Measurements from ENCODE around the gene PFAS.
"Not testable (repeated sequence)": the region's sequence is repeated elsewhere in the genome, so short reads cannot be mapped to it uniquely, and the experiment has no call there.

Gene PFAS

GRCh38 chr17:8212312-8213180 lies 36.5 kb upstream of the PFAS start:
- H3F3A ChIP-seq (ENCODE audit: control insufficient read depth, insufficient read depth) = peaks cover 20% of the 10 kb centered on the region
- no peak overlapping the region for H3K4me2 ChIP-seq (ENCODE audit: low read length)
- no peak overlapping the region for H3K4me3 ChIP-seq (ENCODE audit: low read length)
- peaks cover 32% of the 10 kb centered on the region for H3K79me2 ChIP-seq (ENCODE audit: control insufficient read depth, low read length)
- peaks cover 25% of the 10 kb centered on the region for H3K4me1 ChIP-seq (ENCODE audit: control insufficient read depth, low read length)
- TF ChIP-seq EZH2phosphoT487 (IDR thresholded peaks at IDR 0.05; ENCODE audit: borderline replicate concordance, low read length) = no peak
- no peak for TF ChIP-seq CTCF (IDR thresholded peaks at IDR 0.05; ENCODE audit: low read depth, low read length, poor library complexity, severe bottlenecking)
- no peaks in the 10 kb centered on the region for H3K9me3 ChIP-seq (ENCODE audit: control insufficient read depth, insufficient read depth, low read length)
- peaks cover 3% of the 10 kb centered on the region for H4K20me1 ChIP-seq (ENCODE audit: control insufficient read depth, insufficient read depth, low read depth, low read length)
- no peaks in the 10 kb centered on the region for H3K27me3 ChIP-seq (ENCODE audit: control insufficient read depth, low read length)
- peaks cover 25% of the 10 kb centered on the region for H3K36me3 ChIP-seq (ENCODE audit: control insufficient read depth, low read length)
- no peak overlapping the region for H3K27ac ChIP-seq (ENCODE audit: low read depth, low read length)
- H3K9me2 ChIP-seq (replicated peaks; ENCODE audit: control insufficient read depth, low read length) = no peaks in the 10 kb centered on the region

DNA sequence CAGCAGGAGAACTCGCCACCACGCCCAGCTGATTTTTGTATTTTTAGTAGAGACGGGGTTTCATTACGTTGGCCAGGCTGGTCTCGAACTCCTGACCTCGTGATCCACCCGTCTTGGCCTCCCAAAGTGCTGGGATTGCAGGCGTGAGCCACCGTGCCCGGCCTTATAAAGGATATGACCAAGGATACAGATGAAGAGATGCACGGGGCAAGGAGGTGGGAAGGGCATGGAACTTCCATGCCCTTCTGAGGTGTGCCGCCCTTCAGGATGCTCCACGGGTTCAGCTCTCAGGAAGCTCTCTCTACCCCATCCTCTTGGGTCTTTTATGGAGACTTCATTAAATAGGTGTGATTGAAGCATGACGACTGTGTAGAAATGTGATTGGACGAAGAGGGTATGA lies 35.1 kb upstream of the PFAS start:
- H3K27ac ChIP-seq (ENCODE audit: low read depth, low read length); H3K4me2 ChIP-seq (ENCODE audit: low read length); H4K20me1 ChIP-seq (ENCODE audit: control insufficient read depth, insufficient read depth, low read depth, low read length); H3K9me3 ChIP-seq (ENCODE audit: control insufficient read depth, insufficient read depth, low read length); H3K4me3 ChIP-seq (ENCODE audit: low read length); H3K27me3 ChIP-seq (ENCODE audit: control insufficient read depth, low read length); H3K9me2 ChIP-seq (replicated peaks; ENCODE audit: control insufficient read depth, low read length): not testable (repeated sequence)
- peaks cover 21% of the 10 kb centered on the region for H3K79me2 ChIP-seq (ENCODE audit: control insufficient read depth, low read length)
- H3F3A ChIP-seq (ENCODE audit: control insufficient read depth, insufficient read depth) = peaks cover 20% of the 10 kb centered on the region
- H3K36me3 ChIP-seq (ENCODE audit: control insufficient read depth, low read length) = peaks cover 14% of the 10 kb centered on the region
- peaks cover 18% of the 10 kb centered on the region for H3K4me1 ChIP-seq (ENCODE audit: control insufficient read depth, low read length)

DNA sequence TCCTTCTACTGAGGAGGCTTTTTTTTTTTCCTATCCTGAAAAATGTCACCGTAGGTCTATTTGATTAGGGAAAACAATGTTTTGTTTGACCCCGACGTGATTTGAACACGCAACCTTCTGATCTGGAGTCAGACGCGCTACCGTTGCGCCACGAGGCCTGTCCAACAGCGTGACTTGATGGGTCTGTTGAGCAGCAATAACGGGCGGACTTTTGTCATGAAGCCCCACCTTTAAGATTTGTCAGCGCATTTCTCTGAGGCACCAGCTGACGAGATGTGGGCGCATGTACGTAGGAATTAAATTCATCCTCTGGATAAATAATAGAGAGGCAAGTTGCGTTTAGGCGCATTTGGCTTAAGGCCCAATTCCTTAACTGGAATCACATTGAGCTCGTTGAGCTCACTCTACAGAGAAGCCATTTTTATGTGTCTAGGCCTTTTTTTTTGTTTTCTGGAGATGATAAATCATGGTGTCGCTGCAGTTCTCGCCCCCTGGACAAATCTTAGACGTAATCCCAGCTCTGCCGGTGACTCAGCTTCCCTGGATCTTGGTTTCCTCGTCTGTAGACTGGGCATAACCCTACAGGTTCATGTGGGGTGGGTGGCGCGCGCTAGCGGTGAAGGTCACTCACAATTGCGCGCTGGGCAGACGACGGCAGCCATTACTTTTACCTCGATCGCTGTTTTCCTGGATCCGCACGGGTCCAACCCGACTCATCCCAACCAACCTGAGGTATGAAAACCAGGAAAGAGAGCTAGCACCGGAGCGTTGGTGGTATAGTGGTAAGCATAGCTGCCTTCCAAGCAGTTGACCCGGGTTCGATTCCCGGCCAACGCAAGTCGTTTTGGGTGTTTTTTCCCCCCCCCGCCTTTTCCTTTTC lies 28.1 kb upstream of the PFAS start:
- no peaks in the 10 kb centered on the region for H3K9me2 ChIP-seq (replicated peaks; ENCODE audit: control insufficient read depth, low read length)
- H3K9me3 ChIP-seq (ENCODE audit: control insufficient read depth, insufficient read depth, low read length) = no peaks in the 10 kb centered on the region
- no peaks in the 10 kb centered on the region for H3K79me2 ChIP-seq (ENCODE audit: control insufficient read depth, low read length)
- peak overlapping the region; percentile 99 for H3K4me3 ChIP-seq (ENCODE audit: low read length)
- peaks cover 30% of the 10 kb centered on the region for H3F3A ChIP-seq (ENCODE audit: control insufficient read depth, insufficient read depth)
- no peaks in the 10 kb centered on the region; the same call in 1 of the 2 replicates for H3K36me3 ChIP-seq (ENCODE audit: control insufficient read depth, low read length)
- H3K27ac ChIP-seq (ENCODE audit: low read depth, low read length) = peak overlapping the region; percentile 88
- peak overlapping the region; percentile 98 for H3K4me2 ChIP-seq (ENCODE audit: low read length)
- H3K4me1 ChIP-seq (ENCODE audit: control insufficient read depth, low read length) = peaks cover 33% of the 10 kb centered on the region
- no peaks in the 10 kb centered on the region for H4K20me1 ChIP-seq (ENCODE audit: control insufficient read depth, insufficient read depth, low read depth, low read length)
- H3K27me3 ChIP-seq (ENCODE audit: control insufficient read depth, low read length) = no peaks in the 10 kb centered on the region
- TF ChIP-seq EZH2phosphoT487 (IDR thresholded peaks at IDR 0.05; ENCODE audit: borderline replicate concordance, low read length) = no peak
- no peak for TF ChIP-seq CTCF (IDR thresholded peaks at IDR 0.05; ENCODE audit: low read depth, low read length, poor library complexity, severe bottlenecking)

Data from DOHH2 (cell line).